Activated CD8-positive, alpha-beta memory T cell treated with anti-CD3 and anti-CD28 coated beads, Interleukin-2, amount 50 U/mL, for 24 hours (primary cell): ENCODE data around the gene ISM2.

Experiments used
- DNase-seq: peaks from one replicate; pipeline ENCODE4 v3.0.0-alpha.2; 2020; ENCODE audit errors: extremely low read depth

ISM2 gene

DNA sequence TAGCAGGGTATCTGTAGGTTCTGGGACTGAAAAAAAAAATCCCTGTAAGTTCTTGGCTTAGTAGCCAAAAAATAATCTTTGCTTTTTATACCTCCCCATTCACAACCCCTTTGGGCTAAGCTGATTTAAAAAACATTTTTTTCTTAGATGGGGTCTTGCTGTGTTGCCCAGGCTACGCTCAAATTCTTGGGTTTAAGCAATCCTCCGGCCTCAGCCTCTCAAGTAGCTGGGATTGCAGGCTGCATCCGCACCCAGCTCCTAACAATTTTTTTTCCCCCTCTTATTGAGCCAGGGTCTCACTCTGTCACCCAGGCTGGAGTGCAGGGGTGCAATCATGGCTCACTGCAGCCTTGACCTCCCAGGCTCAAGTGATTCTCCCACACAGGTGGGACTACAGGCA, 9.1 kb upstream of the ISM2 start:
- no peak for DNase-seq

GRCh38 chr14:77505031-77505430, 6.4 kb upstream of the ISM2 start:
- DNase-seq = no peak

DNA sequence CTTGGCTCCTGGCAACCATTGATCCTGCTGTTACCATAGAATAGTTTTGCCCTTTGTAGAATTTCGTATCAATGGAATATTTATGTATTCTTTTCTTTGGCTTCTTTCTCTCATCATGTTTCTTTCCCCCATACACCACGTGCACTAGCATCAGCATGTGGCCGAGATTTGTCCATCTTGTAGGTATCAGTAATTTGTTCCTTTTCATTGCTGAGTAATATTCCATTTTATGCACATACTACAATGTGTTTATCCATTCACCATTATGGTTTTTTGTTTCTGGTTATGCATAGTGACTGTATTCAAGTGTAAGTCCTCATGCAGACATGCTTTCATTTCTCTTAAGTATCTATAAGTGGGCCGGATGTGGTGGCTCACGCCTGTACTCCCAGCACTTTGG, 4.5 kb upstream of the ISM2 start:
- DNase-seq = no peak

- no peak for DNase-seq
Observed at GRCh38 chr14:77502109-77502782, 3.6 kb upstream of the ISM2 start.

DNA sequence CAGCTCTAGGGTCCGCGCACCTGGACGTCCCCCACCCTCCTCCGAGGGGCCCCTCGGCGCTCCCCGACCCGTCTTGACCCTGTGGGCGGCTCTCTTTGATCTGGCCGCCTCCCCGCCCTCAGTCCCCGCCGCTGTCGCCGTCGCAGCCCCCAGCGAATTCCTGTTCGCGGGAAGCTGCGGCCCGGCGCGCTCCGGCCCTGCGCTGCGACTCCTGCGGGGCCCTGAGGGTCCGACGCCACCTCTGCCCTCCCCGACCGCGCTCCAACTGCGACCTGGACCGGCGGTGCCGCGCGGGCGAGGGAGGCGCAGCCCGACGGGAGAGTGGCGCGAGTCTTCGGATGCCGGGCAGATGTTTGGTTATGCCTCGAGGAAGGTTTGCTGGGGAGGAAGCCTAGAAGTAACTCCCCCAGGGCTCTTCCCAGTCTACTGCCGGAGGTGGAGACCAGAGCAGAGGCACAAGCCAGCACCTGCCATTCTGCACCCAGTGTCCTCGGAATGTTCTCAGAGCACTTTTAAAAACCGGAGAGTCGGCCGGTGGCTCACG, 440 bp upstream of the ISM2 start:
- DNase-seq = no peak

- no peak for DNase-seq
Observed at GRCh38 chr14:77495334-77495733, 3.3 kb downstream of the ISM2 start.

DNA sequence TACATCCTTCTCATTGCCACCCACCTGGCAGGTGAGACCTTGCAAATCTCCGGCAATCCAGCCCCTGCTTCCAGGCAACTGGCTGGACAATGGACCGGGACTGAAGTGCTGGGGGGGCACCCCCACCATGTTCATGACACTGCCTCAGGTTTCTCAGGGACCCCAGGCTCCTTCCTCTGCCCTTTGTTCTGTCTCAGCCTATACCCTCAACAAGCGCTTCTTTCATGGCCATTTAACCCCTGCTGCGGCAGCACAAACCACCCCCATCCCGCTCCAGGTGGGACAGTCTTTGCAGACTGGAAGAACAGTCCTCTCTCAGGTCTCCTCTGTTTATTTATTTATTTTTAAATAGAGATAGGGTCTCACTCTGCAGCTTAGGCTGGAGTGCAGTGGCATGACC, 7.6 kb downstream of the ISM2 start:
- DNase-seq = no peak

DNA sequence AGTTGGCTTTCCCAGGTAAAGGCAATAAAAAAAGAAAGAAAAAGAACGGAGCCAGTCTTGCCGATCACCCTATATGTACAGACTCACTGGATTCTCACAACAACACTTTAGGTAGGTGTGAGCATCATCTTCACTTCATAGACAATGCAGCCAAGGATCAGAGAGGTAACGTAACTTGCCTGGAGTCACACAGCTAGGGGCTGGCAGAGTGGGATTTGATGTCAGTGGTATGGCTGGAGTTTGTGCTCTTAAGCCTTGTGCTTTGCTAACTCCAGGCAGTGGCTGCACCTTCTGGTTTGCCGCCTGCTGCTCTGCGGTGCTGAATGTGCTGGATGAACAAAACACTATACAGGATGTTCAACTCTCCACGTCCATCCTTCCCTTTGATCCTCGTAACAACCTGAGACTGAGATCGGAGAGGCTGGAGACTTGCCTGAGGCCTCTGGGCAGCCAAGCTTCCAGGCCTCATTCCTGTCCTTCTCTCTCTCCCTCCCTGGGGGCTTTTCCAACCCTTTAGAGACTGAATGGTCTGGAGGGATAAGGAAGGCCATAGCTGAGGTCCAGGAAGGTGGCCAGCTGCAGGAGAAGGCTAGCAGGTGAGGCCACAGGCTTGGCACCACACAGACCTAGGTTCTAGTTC, 8.1 kb downstream of the ISM2 start:
- DNase-seq = no peak

- no peak for DNase-seq
Observed at GRCh38 chr14:77489041-77489440, 9.6 kb downstream of the ISM2 start.

DNA sequence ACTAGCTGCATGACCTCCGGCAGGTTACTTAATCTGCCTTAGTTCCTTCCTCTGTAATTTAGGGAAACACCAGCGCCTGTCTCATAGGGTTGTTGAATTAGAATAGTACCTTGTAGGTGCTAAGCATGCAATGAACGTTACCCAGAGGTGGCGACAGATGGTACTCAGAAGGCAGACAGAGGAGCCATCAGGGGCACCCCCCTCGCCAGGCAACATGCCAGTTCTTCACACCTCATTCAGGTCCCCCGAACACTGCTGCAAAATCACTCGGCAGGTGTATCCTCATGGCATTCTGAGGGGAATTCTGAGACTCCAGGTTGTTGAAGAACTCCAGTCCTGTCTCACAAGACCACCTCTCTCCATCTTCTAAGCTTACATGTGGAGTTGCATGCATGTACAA, 10.1 kb downstream of the ISM2 start:
- no peak for DNase-seq

GRCh38 chr14:77485901-77486678, 12.5 kb downstream of the ISM2 start:
- DNase-seq = no peak

DNA sequence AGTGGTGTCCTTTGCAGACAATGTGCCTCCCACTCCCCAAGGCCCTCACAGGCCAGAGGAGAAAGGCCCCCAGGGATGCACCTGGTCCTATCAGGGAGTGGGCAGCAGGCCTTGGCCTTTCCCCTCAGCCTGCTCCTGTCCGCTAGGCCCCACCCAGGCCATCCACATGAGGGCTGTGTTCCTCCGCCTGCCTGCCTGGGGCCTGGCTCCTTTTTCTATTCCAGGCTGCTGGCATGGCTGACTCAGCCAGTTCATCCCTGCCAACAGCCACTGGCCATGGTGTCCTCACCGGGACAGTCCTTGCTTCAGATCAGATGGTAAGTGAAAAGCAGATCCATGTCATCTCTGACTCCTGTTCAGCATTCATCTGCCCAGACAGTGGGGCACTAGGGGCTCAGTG, 13.4 kb downstream of the ISM2 start:
- no peak for DNase-seq

GRCh38 chr14:77482422-77482821, 16.2 kb downstream of the ISM2 start:
- no peak for DNase-seq

- DNase-seq = no peak
Observed at GRCh38 chr14:77478796-77479195, 19.8 kb downstream of the ISM2 start.

- DNase-seq = no peak
Observed at GRCh38 chr14:77478029-77478428, 20.6 kb downstream of the ISM2 start.

DNA sequence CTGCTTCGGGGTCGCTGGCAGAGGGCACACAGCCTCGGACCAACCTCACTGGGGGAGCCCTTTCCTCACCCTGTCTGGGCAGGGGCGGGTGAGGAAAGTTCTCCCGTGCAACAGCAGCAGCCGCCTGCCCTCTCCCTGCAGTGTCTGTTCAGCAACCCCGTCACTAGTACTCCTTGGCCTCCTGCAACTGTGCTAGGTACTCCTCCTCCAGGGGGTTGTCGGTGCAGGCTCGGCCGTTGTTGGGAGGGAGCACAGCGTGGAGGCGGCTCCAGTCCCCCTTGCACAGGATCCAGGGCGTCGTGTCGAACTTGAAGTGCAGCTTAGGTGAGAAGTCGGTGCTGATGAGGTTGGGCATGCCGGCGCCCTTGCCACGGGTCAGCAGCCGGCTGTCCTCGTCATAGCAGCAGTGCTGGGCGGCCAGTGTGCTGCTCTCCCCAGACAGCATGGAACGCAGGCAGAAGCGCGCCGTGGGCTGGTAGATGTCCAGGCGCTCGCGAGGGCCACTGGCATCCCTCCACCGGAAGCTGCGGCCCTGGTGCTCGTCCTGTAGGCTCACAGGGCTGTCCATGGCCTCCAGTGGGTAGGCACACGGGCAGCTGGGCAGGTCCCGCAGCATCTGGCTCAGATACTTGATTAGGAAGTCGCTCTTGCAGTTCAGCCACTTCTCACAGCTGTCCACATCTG, 23.0 kb downstream of the ISM2 start:
- no peak for DNase-seq

GRCh38 chr14:77474479-77475177, 24.0 kb downstream of the ISM2 start:
- no peak for DNase-seq

DNA sequence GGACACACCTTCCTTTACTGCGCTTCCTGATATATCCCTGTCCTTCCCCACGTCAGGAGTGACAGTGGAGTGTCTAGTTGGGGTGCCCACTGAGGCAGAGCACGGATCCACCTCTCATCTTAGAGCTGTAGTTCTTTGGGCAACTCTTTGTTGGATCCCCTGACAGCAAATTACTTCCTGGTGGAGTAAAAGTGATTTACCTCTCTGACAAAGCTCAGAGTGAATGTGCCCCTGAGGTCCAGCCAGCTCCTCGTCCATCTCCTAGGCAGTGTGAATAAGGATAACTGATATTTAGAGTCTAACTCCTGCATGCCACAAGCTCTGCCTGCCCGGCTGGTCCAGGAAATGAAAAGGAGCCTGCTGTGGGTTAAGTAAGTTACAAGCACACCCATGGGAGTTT, 24.7 kb downstream of the ISM2 start:
- DNase-seq = no peak

GRCh38 chr14:77470224-77470870, 28.3 kb downstream of the ISM2 start:
- DNase-seq = no peak

DNA sequence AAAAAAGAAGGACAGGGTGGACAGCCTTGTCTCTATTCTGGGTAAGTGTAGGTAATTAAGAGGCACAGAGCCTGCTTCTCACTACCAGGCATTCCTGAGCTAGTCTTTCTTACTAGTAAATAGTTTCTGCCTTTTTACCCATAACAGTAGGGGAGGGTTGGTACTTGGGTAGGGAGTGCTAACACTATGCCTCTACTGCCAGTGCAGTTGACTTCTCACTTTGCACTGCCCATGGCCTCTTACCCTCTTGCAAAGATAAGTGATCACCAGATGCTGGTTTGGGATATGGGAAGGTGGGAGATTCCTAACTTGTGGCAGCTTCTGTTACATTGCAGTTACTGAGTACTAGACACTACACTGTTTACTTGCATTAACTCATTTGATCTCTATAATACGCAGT, 29.1 kb downstream of the ISM2 start:
- DNase-seq = no peak

DNA sequence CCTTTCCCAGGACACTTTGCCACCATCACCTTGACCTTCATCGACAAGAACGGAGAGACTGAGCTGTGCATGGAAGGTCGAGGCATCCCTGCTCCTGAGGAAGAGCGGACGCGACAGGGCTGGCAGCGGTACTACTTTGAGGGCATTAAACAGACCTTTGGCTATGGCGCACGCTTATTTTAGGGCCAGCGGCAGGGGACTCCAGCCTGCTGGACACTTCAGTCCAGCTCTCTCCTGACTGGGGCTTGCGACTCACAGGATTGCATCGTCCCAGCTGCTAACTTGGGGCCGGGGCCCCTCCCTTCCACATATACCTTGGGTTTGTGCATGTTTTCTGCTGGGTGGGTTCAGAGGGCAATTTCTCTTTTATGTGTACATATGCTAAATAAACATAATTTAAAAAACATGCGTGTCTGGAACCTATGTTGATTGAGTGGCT, 29.5 kb downstream of the ISM2 start:
- DNase-seq = no peak
